HT-29 (cell line): ENCODE results near the gene RASA3. TPM values are rescaled to one million over a fixed set of nuclear protein-coding genes. Genes with fewer than 3 reads are reported as not detected.

Experiments used
- DNase-seq: peaks from one replicate; pipeline ENCODE4 v3.0.0-alpha.2; 2015; ENCODE audit warnings: low spot score
- total RNA-seq: library from RNA; depleted of rRNA; stranded (reverse); fragments of >200 nt; shearing (Covaris generic); gene quantifications from 2 replicates; pipeline ENCODE4 v1.2.3, GENCODE V29; 2014

The RASA3 gene
- total RNA-seq, 1 experiment from 2014 or later = 25.1 TPM

DNA sequence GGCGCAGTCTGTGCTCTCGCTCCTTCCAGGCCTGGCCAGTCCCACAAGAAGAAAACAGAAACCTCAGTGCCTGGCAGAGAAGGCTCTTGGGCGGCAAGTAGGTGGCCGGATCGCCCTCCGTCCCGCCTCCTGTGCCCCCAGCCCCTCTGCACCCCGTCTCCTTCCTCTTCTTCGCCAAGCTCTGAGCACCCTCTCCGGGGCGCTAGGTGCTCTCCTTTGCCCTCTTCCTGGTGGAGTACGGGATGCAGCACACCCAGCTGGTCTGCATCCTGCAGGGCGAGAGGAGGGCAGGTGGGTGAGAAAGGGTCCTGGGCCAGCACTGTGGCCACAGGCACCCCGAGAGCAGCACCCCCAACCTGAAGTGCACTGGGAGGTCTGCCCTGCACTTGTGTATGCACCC, 175.9 kb downstream of the RASA3 start:
- no peak for DNase-seq

DNA sequence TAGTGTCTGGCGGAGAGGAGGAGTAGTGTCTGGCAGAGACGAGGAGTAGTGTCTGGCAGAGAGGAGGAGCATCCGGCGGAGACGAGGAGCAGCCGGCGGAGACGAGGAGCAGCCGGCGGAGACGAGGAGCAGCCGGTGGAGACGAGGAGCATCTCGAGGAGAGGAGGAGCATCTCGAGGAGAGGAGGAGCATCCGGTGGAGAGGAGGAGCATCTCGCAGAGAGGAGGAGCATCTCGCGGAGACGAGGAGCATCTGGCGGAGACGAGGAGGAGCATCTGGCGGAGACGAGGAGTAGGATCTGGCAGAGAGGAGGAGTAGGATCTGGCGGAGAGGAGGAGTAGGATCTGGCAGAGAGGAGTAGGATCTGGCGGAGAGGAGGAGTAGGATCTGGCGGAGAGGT, 176.7 kb downstream of the RASA3 start:
- DNase-seq = no peak

DNA sequence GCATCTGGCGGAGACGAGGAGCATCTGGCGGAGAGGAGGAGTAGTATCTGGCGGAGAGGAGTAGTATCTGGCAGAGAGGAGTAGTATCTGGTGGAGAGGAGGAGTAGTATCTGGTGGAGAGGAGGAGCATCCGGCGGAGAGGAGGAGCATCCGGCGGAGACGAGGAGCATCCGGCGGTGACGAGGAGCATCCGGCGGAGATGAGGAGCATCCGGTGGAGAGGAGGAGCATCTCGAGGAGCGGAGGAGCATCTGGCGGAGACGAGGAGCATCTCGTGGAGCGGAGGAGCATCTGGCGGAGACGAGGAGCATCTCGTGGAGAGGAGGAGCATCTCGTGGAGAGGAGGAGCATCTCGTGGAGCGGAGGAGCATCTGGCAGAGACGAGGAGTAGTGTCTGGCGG, 177.2 kb downstream of the RASA3 start:
- DNase-seq = no peak

DNA sequence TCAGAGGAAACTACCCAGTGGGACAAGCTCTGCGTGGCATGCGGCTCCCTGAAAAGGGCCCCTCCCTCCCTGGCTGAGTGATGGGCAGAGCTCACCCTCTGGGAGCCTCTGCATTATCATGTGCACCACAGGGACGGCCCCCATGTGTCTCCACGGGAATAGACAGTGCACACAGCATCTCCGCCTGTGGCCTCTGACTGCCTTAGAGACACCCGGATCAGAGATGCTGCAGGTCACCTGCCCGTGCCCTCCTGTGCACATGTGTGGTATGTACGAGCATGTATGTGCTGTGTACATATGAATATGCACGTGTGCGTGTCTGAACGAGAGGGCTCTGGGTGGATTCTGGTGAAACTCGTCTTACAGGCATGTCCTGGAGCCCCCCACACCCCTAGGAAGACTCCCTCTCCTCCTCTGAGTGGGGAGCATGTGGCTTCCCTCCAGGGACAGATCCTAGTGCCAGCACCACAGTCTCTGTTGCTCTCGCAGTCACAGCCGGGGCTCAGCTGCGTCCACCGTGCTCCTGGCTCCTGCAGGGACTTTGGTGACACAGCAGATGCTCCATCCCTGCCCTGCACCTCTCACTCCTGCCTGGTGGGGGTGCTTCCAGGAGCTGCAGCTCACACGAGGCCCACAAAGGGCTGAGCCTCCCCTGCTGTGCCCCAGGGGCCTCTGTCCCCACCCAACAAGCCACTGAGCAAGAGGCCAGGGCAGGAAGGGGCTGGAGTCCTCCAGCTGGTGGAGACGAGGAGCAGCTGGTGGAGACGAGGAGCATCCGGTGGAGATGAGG, 178.2 kb downstream of the RASA3 start:
- no peak for DNase-seq

DNA sequence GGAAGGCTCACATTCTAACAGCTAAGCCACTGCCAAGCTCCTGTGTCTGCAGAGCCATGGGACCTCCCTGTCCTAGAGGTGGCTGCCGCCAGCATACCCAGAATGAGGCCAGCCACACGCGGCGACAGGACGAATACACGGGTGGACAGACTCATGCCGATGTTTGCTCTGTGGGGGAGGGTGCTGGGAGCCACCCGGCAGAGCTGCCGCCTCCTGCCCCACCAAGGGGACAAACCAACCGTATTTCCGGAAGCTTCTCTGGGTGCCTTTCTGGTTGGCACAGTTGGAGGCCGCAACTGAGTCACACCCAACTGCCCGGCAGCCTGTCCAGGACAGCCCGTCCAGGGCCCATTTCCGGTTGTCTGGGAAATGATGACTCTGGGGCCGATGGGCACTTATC, 178.9 kb downstream of the RASA3 start:
- DNase-seq = no peak

DNA sequence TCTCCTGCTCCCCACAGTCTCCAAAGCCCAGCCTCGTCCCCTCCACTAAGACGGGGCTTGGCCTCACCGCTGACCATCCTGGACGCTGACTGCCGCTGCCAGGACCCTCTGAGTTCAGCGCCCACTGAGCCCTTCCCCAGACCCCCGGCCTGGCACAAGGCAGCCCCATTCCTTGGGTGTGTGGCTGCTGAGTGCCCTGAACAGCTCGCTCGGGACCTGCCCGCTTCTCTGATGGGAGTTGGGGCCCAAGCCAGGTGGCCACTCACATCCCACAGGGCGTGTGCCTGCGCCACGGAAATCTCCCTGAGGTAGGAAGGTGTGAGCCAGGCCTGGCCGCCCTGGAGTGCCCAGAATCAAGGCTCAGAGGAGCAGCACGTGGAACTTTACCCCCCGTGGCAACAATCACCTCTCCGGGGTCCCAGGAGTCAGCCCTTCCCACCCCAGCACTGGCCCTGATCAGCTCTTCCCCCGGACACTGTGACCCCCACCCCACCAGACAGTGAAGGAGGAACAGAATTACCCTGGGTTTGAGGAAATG, 179.4 kb downstream of the RASA3 start:
- no peak for DNase-seq

DNA sequence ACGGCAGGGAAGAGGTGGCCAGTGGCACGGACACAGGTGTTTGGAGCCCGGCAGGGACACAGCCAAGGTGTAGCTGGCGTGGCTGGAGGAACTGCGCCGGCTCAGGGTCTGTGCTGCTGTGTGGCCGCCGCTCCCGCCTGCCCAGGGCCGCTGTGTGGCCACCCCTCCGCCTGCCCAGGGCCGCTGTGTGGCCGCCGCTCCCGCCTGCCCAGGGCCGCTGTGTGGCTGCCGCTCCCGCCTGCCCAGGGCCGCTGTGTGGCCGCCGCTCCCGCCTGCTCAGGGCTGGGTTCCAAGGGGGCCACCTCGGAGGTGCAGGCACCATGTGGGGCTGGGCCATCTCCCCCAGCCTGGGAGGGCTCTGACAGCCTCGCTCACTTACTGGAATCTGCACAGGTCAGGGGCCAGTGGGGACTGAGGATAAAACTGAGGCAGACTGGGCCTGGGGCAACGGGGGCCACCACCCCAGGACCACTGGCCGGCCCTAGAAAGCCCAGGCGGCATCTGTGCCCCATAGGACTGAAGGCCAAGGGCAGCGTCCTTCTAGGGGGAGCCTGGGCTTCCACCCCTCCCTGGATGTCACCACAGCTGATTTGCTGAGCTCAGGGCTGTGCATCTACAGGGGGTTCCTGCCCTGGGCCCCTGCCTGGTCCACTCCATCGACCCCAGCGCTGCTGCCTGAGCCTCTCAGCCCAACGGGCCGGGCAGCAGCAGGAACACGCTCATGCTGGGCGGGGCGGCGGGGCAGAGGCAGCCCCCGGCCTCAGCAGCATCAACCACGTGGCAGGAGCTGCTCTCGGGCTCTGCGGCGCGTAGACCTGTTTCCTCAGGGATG, 180.1 kb downstream of the RASA3 start:
- DNase-seq = no peak

DNA sequence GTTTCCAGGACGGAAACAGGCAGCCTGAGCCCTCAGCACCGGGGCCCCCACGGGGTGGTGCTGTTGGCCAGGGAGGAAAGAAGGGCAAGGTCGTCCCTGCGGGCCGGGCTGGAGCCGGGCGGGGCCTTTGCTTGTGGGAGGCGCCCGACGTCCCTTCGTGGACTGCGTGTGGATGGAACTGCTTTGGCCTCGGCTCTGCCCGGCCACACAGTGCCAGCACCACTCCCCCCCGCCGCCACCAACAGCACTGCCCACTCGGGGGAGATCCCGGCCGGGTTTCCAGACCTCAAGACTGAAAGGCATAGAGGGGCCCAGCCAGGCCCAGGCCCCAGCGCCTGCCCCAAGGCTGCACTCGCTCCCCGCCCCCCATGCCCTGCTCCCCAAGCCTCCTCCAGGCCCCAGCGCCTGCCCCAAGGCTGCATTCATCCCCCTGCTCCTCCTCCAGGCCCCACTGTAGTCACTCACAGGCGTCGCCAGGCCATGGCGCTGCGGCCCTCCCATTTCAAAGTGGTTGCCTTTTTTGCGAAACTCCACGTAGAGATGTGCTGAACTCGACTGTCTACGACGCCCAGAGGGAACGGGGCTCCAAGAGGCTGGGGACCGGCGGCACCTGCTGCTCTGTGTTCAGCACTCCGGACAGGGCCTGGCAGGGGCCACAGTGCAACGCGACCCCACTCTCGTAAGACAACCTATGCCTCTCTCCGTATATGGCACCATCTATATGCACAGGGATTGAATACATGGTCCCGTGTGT, 181.0 kb downstream of the RASA3 start:
- DNase-seq = peak; percentile 95

DNA sequence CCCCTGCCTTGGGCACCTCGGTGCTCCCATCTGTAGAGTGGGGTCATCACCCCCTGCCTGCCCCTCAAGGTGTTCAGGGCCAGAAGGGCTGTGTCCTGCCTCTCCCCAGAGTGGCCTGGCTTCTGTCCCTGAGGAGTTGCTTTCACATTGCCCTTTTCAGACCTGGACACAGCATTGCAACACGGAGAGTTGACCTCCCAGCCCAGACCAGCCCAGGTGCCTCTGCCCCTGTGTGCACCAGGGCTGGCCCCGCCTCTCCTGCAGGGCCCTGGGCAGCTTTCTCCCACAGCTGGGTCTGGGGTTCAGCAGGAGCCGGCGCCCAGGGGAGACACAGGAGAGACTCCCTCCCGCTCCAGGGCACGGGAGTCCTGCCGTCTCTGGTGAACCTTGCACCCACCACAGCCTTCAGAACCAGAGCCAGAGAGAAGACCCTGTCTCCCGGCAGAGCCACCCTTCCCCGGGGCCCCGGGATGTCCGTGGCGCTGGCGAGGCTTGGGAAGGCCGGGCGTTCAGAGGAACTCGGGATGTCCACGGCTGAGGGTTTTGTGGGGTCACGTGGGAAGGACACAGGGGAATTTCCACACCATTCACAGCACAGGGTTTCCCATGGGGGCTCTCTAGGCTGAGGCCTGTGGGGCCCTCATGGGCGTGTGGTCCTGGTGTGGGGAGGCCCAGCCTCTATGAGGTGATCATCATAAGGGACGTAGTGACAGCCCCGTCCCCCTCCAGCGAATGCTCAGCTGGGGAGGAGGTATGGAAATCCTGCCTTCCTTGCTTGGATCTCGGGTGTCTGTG, 181.8 kb downstream of the RASA3 start:
- no peak for DNase-seq

DNA sequence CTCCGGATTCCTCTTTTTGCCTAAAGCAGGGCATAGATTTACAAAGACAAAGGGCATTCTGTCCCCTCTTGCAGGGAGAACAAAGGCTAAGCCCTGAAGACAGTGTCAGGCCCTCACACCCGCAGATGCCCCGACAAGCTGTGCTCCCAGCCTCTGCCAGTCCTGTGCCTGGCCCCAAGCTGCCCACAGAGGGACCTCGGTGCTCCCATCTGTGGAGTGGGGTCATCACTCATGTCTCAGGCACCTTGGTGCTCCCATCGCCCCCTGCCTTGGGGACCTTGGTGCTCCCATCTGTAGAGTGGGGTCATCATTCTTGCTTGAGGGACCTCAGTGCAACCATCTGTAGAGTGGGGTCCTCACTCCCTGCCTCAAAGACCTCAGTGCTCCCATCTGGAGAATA, 182.9 kb downstream of the RASA3 start:
- DNase-seq = no peak

DNA sequence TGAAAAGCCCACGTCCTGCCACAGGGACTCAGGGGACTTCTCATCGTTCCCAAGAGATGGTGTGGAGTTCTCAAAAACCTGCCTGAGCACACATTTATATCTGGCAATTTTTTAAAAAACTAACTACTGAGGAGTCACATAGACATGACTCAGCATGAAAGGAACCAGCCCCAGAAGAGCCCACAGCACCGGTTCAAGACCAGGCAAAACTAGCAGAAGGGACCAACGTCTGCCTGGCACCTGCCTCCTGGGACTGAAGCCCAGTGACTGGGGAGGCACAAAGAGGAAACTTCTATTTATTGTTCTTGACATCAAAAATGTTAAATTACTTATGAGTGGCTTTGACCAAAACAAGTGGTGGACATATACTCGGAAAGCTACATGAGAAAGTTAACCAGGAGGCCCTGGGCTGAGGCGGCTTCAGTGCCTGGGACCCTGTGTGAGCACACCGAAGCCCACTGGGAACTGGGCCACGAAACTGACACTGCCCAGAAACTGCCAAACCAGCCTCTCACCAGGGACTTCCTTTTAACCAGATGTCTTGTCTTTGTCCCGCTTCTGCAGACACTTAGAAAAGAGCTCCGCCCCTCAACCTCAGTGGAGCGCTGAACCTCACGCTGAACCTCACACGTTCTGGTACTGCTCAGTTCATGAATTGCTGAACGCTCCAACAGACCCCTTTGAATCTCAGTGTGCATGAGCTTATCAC, 184.2 kb downstream of the RASA3 start:
- no peak for DNase-seq

DNA sequence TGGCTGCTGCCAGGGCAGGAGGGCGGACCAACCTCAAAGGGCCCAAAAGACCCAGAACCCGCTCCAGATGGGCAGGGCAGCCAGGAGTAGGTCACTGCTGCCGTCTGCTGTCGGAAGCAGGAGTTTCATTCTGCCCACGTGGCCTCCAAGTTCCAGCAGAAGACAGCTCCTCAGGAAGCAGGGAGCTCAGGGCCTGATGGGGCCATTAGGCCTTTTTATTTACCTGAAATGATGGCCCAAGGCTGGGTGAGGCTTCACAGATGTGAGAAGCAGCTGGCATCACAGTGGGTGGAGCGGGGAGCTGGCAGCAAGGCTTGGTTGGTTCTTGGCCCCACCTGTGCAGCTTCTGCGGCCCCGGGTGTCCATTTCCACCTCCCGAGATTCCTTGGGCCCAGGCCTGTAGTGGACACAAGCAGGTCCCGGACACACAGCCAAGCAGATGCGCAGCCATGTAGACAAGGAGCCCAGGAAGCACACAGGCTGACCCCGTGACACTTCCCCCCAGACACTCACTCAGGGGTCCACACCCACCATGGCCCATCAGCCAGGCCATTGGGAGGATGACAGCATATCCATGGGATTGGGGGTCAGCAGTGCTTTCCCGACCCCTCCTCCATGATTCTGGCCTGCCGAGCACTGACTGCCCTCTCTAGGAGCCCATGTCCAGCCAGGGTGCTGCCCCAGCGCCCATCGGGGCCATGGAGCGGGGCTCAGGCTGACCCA, 185.0 kb downstream of the RASA3 start:
- DNase-seq = peak; percentile 64

DNA sequence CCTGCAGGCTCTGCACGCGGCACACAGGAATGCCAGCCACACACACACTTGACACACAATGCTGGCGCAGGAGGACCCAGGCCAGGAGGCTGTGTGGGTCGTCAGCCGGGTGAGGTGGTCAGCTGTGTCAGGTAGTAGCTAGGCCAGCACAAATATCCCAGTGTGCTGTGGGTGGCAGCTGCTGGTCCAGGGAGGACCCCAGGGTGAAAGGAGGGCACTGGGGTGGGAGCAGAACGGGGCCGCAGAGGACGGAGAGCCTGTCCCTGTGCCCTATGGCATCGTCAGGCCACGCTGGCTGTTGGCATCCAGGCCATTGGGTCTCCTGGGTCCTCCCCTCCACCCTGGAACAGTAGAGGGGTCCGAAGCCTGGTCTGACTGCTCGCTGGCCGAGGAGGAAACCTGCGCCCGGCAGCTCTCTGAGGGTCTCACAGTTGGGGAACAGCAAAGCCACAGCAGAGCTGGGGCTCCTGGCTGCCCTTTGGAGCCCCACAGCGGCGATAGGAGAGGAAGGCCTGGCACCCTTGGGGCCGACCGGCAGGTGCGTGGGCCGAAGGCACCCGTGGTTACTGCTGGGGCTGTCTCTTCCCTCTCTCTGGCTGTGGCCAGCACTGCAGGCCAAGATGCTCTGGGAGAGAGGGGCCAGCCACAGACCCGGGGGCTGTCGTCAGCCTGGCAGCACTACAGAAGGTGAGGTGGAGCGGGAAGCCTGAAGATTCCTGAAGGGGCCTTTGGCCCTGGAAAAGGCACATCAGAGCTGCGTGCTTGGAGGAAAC, 185.8 kb downstream of the RASA3 start:
- no peak for DNase-seq

DNA sequence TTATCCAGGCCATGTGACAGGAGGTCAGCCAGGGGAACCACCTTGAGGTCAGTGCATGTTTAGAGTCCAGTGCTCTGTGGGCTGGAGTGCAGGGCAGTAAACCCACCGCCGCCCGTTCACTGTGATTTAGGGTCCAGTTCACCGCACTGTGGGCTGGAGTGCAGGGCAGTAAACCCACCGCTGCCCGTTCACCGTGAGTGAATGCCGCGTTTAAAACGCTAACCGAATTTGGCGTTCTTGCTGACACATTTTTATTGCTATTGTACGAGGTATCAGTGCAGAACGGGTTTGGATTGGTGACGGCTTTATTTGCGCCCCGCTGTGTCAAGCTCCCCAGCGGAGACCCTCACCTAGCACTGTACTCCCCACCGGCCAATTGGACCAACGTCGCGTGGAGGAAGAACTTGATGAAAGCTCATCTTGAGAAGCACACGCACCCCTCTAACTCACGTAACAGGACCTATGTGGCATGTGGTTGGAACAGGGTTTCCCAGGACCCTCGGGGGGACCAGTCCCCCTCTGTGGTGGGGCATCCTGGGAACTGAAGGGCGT, 186.5 kb downstream of the RASA3 start:
- DNase-seq = no peak

DNA sequence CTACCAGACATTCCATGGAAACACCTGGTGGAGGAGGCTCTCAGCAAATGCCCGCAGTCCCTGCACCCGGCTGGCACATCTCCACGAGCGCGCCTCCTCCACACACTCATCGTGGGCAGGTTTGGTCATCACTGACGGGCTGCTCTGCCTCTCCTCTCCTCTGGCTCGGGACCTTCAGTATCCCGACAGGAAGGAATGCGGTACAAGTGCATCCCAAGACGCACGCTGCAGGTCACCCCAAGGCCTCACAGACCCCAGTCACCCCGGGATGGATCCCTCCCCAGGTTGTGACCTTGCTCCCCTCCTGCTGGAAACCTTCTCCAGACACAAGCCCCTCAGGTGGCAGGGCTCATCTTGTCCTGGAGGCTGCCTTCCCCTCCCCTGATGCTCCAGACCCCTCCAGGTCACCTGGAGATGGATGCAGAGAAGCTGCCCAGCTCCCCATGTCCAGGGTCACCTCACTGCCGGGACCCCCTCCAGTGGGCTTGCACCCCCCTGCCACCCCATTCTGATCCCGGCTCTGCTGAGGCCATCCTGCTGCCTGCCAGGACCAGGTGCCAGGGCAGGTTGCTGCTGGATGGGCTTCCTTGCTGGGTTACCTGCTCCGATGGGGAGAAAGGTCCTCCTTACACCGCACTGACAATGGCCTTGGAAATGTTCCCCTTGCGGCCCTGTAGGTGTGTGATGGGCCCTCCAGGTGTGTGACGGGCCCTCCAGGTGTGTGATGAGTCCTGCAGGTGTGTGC, 188.4 kb downstream of the RASA3 start:
- no peak for DNase-seq

DNA sequence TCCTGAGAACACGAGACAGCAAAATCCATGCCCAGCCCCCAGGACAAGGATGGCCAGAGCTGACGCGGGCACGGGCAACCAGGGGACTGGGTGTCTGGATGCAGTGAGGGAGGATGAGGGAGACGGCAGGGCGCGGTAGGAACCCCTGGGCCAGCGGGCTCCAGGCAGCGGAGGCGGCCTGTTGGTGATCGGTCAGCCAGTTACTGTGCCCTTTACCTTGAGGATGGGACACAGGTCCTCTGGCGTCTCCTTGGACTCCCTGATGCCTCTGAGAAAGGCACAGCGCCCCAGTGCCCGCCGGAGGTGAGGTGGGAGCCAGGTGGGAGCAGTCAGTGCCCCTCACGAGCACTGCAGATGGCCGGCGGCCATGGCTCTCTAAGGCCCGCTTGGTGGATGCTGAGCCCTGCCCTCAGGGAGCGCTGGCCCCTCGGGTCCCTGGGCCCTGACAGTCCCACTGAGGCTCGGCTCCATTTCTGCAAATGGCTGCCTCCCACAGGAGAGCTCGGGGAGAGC, 189.8 kb downstream of the RASA3 start:
- no peak for DNase-seq

DNA sequence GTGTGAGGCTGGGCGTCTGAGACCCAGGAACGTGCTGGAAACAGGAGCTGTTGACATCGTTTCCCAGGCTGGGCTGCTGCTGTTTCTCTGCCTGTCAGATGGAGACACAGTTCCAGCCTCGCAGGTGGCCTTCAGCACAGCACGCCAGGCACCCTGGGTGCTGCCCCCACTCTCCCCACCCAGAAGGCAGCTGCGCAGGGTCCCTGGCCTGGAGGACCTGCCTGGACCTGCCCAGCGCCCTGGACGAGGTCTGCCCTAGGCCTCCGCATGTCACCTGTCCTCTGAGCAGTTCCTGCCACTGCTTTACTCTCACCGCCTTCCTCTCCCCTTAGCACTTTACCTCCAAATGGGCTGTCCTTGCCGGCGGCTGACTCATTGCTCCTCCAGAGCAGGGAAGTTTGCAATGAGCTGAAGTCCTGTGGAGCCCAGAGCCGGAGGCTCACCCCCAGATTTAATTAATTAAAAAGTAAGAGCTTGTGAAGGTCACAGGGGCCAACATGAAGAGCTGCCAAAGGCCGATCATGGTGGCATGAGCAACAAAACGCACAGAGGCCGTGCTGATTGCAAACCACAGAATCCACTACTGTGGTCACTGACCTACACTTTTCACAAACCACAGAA, 190.7 kb downstream of the RASA3 start:
- peak; percentile 62 for DNase-seq
